Ureter (tissue), 1 donor: Measurements from ENCODE around the gene VMAC. TPM values are rescaled to one million over a fixed set of nuclear protein-coding genes. Genes with fewer than 3 reads are reported as not detected.

Experiments
- DNase-seq: peaks from one replicate; pipeline ENCODE4 v3.0.0-alpha.2; 2020; ENCODE audit warnings: low spot score
- total RNA-seq: library from RNA; stranded (reverse); gene quantifications from one replicate; pipeline ENCODE4 v1.2.4, GENCODE V29; 2023
- donor health status: DM: yes; HTN: yes; CAD: no.

VMAC gene
- total RNA-seq, 1 donor from 2014 or later: 9.6 TPM

- DNase-seq: no peak
These were observed 47.7 kb downstream of the VMAC start for GRCh38 chr19:5952193-5953029.

GRCh38 chr19:5953030-5953589 lies 48.4 kb downstream of the VMAC start:
- no peak for DNase-seq

GRCh38 chr19:5953680-5954213 lies 49.1 kb downstream of the VMAC start:
- no peak for DNase-seq

GRCh38 chr19:5954293-5954692 lies 49.6 kb downstream of the VMAC start:
- no peak for DNase-seq

GRCh38 chr19:5955636-5955935 lies 50.9 kb downstream of the VMAC start:
- DNase-seq: no peak

- no peak for DNase-seq
These were observed 51.7 kb downstream of the VMAC start for GRCh38 chr19:5956323-5956722.

- DNase-seq: no peak
These were observed 52.1 kb downstream of the VMAC start for GRCh38 chr19:5956728-5957127.

GRCh38 chr19:5957170-5957569 lies 52.5 kb downstream of the VMAC start:
- DNase-seq: no peak

GRCh38 chr19:5958074-5958850 lies 53.6 kb downstream of the VMAC start:
- no peak for DNase-seq

GRCh38 chr19:5958851-5959122 lies 54.1 kb downstream of the VMAC start:
- DNase-seq: no peak

GRCh38 chr19:5959260-5960004 lies 54.8 kb downstream of the VMAC start:
- DNase-seq: no peak

Other genes with a start within 250 kb of the VMAC start
- gene MICOS13, start 224.4 kb upstream of the VMAC start, total RNA-seq: 68.4 TPM
- gene HSD11B1L, start 223.8 kb upstream of the VMAC start, total RNA-seq: 2.8 TPM
- 962 TPM for gene RPL36, start 214.6 kb upstream of the VMAC start, total RNA-seq
- 61.3 TPM for gene LONP1, start 184.7 kb upstream of the VMAC start, total RNA-seq
- gene CATSPERD, start 184.2 kb upstream of the VMAC start, total RNA-seq: not detected
- gene PRR22, start 120.1 kb upstream of the VMAC start, total RNA-seq: 7.3 TPM
- gene DUS3L, start 113.7 kb upstream of the VMAC start, total RNA-seq: 41.2 TPM
- 1.0 TPM for gene NRTN, start 99.8 kb upstream of the VMAC start, total RNA-seq
- gene FUT6, start 65.2 kb upstream of the VMAC start, total RNA-seq: 4.7 TPM
- 32.0 TPM for gene FUT3, start 53.4 kb upstream of the VMAC start, total RNA-seq
- gene FUT5, start 34.3 kb upstream of the VMAC start, total RNA-seq: not detected
- 177 TPM for gene NDUFA11, start 1.1 kb upstream of the VMAC start, total RNA-seq
- 181 TPM for gene CAPS, start 9.4 kb downstream of the VMAC start, total RNA-seq
- gene RANBP3, start 73.3 kb downstream of the VMAC start, total RNA-seq: 94.3 TPM
- gene RFX2, start 205.6 kb downstream of the VMAC start, total RNA-seq: 30.3 TPM
- gene ACSBG2, start 230.8 kb downstream of the VMAC start, total RNA-seq: not detected